ENCODE measurements around the gene RPUSD4.

Gene RPUSD4

DNA sequence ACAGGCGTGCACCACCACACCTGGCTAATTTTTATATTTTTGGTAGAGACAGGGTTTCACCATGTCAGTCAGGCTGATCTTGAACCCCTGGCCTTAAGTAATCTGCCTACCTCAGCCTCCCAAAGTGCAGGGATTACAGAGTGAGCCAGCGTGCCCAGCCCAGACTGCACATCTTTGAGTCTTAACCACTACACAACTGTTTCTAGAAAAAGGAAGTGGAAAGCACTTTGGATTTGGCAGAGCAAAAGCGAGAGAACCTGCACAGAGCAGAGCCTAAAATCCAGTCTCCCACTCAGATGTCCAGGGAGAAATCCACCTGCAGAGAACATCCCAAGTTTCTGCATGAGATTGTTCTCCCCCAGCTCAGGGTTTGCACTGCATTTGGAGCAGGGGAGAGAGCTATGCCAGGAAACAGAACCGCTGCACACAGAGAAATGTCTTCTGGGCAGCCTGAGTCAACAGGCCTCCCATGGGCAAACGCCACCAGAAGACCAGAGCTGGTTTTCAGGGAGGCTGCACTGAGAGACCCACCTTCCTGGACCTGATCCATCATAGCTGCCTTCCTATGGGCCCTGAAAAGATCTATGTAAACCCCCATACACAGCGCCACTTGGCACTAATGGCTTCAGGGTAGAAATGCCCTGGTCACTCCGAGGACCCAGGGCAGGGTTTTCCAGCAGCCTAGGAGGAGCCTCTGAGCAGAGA is 54.0 kb downstream of the RPUSD4 start:
- DNase-seq (ENCODE audit: low spot score), result no peak

- DNase-seq (ENCODE audit: low spot score), result no peak
Measured at GRCh38 chr11:126156814-126157213, 54.6 kb downstream of the RPUSD4 start.

- DNase-seq (ENCODE audit: low spot score), result no peak
Measured at GRCh38 chr11:126155402-126156187, 55.9 kb downstream of the RPUSD4 start.

GRCh38 chr11:126154691-126155090 is 56.8 kb downstream of the RPUSD4 start:
- no peak for DNase-seq (ENCODE audit: low spot score)

DNA sequence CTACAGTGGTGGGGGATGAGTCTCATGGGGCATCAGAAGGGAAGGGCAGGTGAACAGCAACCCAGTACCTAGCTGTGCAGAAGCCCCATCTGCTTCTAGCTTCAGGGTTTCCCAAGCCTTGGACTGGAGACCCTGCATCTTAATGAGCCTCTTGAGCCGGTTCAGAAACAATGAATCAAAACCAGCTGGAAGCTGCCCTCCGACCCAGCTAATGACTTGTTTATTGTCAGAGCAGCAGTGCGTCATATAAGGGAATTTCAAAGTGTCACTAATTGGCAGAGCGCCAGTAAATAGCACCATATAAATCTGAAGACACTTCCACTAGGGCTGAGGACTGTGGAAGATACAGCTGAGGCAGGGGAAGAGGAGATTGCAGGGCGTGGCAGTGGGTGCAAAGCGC is 57.5 kb downstream of the RPUSD4 start:
- DNase-seq (ENCODE audit: low spot score), result peak; percentile 8

DNA sequence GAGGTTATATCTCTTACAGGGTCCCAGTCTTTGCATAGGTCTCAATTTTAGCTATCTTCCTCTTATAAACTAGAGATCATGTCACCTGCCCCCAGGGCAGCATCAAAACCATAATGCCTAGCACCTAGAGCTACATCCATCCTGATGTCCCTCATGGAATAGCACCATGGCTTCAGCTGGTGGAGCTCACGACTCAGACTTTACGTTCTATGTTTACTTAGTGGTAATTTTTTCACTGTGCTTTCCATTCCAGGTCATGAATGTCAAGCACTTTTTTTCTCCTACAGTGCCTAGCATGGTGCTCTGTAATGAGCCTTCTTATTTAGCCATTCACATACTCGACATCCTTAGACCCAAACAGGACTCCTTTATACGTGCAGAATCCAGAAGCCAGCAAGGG is 58.4 kb downstream of the RPUSD4 start:
- no peak for DNase-seq (ENCODE audit: low spot score)

DNA sequence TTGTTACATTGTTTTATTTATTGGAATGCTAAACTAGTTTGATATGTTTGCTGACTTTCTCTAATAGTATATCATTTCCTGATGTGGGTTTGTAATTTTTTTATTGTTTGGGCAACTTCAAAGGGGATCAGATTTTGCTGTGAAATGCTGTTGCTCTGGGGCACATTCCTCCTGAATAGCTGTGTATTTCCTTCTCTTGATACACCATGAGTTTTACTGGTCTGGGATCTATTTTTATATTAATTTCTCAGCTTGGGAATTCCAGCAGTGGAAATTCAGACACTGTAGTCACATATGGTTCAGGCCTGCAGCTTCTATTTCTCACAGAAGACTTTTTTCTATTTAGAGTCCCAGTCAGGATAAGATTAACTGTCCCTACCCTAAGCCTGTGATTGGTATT is 58.9 kb downstream of the RPUSD4 start:
- DNase-seq (ENCODE audit: low spot score), result no peak

GRCh38 chr11:126152152-126152551 is 59.3 kb downstream of the RPUSD4 start:
- no peak for DNase-seq (ENCODE audit: low spot score)

All from NAMALWA (cell line).